CD4-positive, alpha-beta T cell (primary cell): Measurements from ENCODE around the gene UCHL1. TPM values are rescaled to one million over a fixed set of nuclear protein-coding genes. Genes with fewer than 3 reads are reported as not detected.

Source experiments
- ATAC-seq: fragments of 200-7000 bp; cut with Tn5 transposase; one replicate; pipeline ENCODE4 v1.10.0; 2022; ENCODE audit warnings: mild to moderate bottlenecking; ENCODE audit not compliant: poor library complexity
- CTCF ChIA-PET: fragments of 350-600 bp; sonication (Branson Sonifier 250); formaldehyde crosslinking; loops from one replicate; lab custom pipeline; 2021; ENCODE audit warnings: antibody characterized with exemption, inconsistent platforms; lab: Charles Lee
- POLR2A ChIA-PET: fragments of 350-600 bp; sonication (Branson Sonifier 250); formaldehyde crosslinking; loops from one replicate; lab custom pipeline; 2021; ENCODE audit warnings: antibody characterized with exemption, inconsistent platforms; lab: Charles Lee
- DNase-seq, 14 experiments: peaks; one replicate each; pipeline ENCODE4 v3.0.0-alpha.2; 2013 to 2020; ENCODE audit warnings: mixed read lengths in 2 of 14
- H3K27ac ChIP-seq, 2 donors: one replicate each; pipeline versions ENCODE4 v1.5.1 to v1.7.0; 2013; ENCODE audit warnings: low read length in 2 of 2, low read depth in 1 of 2, mild to moderate bottlenecking in 1 of 2
- H3K27me3 ChIP-seq, 2 experiments: 1 replicate in 1 of 2; 2 replicates in 1 of 2; pipeline versions ENCODE4 v1.6.1 to v1.7.0; 2013; ENCODE audit warnings: low read length in 2 of 2, control low read depth in 1 of 2, mild to moderate bottlenecking in 1 of 2, moderate library complexity in 1 of 2; ENCODE audit not compliant: insufficient read depth in 2 of 2, control insufficient read depth in 1 of 2
- H3K36me3 ChIP-seq: one replicate; pipeline ENCODE4 v1.6.1; 2013; ENCODE audit warnings: low read length, control low read depth; ENCODE audit not compliant: insufficient read depth
- H3K4me1 ChIP-seq: one replicate; pipeline ENCODE4 v1.6.1; 2013; ENCODE audit warnings: low read length, control low read depth; ENCODE audit not compliant: insufficient read depth
- H3K4me3 ChIP-seq: one replicate; pipeline ENCODE4 v1.5.1; 2013; ENCODE audit warnings: mild to moderate bottlenecking, low read length, moderate library complexity
- H3K9me3 ChIP-seq, 2 experiments: 1 replicate in 1 of 2; 2 replicates in 1 of 2; pipeline versions ENCODE4 v1.6.1 to v1.7.0; 2013; ENCODE audit warnings: low read length in 2 of 2, mild to moderate bottlenecking in 2 of 2, control low read depth in 1 of 2, moderate library complexity in 1 of 2; ENCODE audit not compliant: control insufficient read depth in 1 of 2, insufficient read depth in 1 of 2
- H3K27ac Mint-ChIP-seq: one replicate; pipeline ENCODE4 v1.8.0; 2020; ENCODE audit warnings: mixed read lengths
- H3K27me3 Mint-ChIP-seq: one replicate; pipeline ENCODE4 v1.8.0; 2021; ENCODE audit warnings: mixed read lengths
- H3K36me3 Mint-ChIP-seq: one replicate; pipeline ENCODE4 v1.8.0; 2021; ENCODE audit warnings: low read depth, mixed read lengths
- H3K4me1 Mint-ChIP-seq: one replicate; pipeline ENCODE4 v1.8.0; 2021; ENCODE audit warnings: low read depth, mixed read lengths
- H3K4me3 Mint-ChIP-seq: one replicate; pipeline ENCODE4 v1.8.0; 2020; ENCODE audit warnings: mild to moderate bottlenecking, mixed read lengths
- H3K9me3 Mint-ChIP-seq: one replicate; pipeline ENCODE4 v1.8.0; 2020; ENCODE audit warnings: mixed read lengths
- intact Hi-C, 2 experiments: fragments of 100-400 bp; cut with DNase I in 1 of 2; cut with micrococcal nuclease in 1 of 2; formaldehyde crosslinking; loops; one replicate each; pipeline versions ENCODE4 v1.15.1 to v1.9.0; 2023 to 2025; cut with DNase I, micrococcal nuclease
- total RNA-seq, 174 experiments: library from RNA in 2 of 174; stranded (reverse) in 2 of 174; gene quantifications; one replicate each; pipeline ENCODE4 v1.2.3 and lab custom pipeline; 2021 to 2026
- TF ChIP-seq, protein P1 (sequence below): fragments of 200-600 bp; IDR thresholded peaks from one replicate; pipeline ENCODE4 v1.8.0; 2022; ENCODE audit warnings: antibody characterized with exemption, mild to moderate bottlenecking

Gene UCHL1
- total RNA-seq, 2 experiments from 2014 or later: not detected

DNA sequence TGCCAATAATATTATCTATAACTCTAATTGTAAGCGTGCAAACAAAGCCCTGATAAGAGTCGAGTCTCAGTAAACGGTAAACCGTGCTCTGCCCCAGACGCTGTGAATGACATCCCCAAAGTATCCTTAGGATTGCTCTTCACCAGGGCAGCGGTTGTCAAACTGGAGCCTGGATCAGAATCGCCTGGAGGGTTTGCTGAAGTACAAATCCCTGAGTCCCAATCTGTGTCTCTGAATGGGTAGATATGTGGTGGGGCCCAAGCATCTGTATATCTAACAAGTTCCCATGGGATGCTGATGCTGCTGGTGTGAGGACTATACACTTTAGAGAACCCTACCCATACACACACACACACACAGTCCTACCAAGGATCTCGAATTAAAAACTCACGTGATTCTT is 41.6 kb upstream of the UCHL1 start:
- H3K36me3 Mint-ChIP-seq: no peaks in the 10 kb centered on the region
- Histone ChIP-seq H3K9me3 (peaks cover 0 to 12% of the 10 kb centered on the region in 2 experiments), H3K27ac (no peak overlapping the region), H3K36me3 (no peaks in the 10 kb centered on the region), H3K4me1 (peaks cover 24% of the 10 kb centered on the region), H3K4me3 (no peak overlapping the region), H3K27me3 (peaks cover 36 to 56% of the 10 kb centered on the region in 2 experiments)
- DNase-seq (no peak), ATAC-seq (no peak)
- H3K4me1 Mint-ChIP-seq: peaks cover 30% of the 10 kb centered on the region
- TF ChIP-seq, protein P1, sequence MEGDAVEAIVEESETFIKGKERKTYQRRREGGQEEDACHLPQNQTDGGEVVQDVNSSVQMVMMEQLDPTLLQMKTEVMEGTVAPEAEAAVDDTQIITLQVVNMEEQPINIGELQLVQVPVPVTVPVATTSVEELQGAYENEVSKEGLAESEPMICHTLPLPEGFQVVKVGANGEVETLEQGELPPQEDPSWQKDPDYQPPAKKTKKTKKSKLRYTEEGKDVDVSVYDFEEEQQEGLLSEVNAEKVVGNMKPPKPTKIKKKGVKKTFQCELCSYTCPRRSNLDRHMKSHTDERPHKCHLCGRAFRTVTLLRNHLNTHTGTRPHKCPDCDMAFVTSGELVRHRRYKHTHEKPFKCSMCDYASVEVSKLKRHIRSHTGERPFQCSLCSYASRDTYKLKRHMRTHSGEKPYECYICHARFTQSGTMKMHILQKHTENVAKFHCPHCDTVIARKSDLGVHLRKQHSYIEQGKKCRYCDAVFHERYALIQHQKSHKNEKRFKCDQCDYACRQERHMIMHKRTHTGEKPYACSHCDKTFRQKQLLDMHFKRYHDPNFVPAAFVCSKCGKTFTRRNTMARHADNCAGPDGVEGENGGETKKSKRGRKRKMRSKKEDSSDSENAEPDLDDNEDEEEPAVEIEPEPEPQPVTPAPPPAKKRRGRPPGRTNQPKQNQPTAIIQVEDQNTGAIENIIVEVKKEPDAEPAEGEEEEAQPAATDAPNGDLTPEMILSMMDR: no peak
- H3K27ac Mint-ChIP-seq: no peak overlapping the region
- CTCF ChIA-PET: no interaction called here
- intact Hi-C loops: loop anchor here in 1 of 2 experiments (5.0 to 10.0 kb wide), 2 partner anchors 240 to 288 kb away; no protein-coding TSS in a partner anchor
- peaks cover 80% of the 10 kb centered on the region for H3K27me3 Mint-ChIP-seq
- POLR2A ChIA-PET: no interaction called here
- peak overlapping the region; percentile 78 for H3K4me3 Mint-ChIP-seq
- no peaks in the 10 kb centered on the region for H3K9me3 Mint-ChIP-seq

DNA sequence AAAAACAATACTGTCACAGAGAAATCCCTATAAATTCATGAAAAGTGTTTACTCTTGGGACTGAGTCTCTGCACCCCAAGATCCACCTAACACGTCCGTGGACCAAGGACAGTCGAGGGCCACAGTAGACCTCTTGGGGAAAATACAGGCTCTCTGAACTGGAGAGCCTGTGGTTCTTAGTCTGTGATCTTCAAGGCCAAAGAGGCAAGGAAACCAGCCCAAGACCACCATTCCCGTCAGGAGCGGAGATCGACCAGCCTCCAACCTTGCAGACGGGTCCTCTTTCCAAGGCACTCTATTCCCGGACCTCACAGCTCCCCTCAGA is 40.8 kb upstream of the UCHL1 start:
- POLR2A ChIA-PET: no interaction called here
- Mint-ChIP-seq H3K27me3 (peaks cover 82% of the 10 kb centered on the region), H3K4me3 (peak overlapping the region; percentile 77), H3K4me1 (peaks cover 30% of the 10 kb centered on the region), H3K9me3 (no peaks in the 10 kb centered on the region), H3K27ac (no peak overlapping the region), H3K36me3 (no peaks in the 10 kb centered on the region)
- H3K27ac ChIP-seq: no peak overlapping the region
- H3K9me3 ChIP-seq: peaks cover 0 to 12% of the 10 kb centered on the region in 2 experiments
- peak overlapping the region; percentile 55 for H3K4me3 ChIP-seq
- CTCF ChIA-PET: no interaction called here
- H3K27me3 ChIP-seq: peaks cover 36 to 56% of the 10 kb centered on the region in 2 experiments
- no peaks in the 10 kb centered on the region for H3K36me3 ChIP-seq
- intact Hi-C loops: loop anchor here in 1 of 2 experiments (5.0 to 10.0 kb wide), 2 partner anchors 241 to 289 kb away; no protein-coding TSS in a partner anchor
- ATAC-seq: no peak
- DNase-seq: no peak
- peaks cover 24% of the 10 kb centered on the region for H3K4me1 ChIP-seq
- TF ChIP-seq, protein P1: no peak

DNA sequence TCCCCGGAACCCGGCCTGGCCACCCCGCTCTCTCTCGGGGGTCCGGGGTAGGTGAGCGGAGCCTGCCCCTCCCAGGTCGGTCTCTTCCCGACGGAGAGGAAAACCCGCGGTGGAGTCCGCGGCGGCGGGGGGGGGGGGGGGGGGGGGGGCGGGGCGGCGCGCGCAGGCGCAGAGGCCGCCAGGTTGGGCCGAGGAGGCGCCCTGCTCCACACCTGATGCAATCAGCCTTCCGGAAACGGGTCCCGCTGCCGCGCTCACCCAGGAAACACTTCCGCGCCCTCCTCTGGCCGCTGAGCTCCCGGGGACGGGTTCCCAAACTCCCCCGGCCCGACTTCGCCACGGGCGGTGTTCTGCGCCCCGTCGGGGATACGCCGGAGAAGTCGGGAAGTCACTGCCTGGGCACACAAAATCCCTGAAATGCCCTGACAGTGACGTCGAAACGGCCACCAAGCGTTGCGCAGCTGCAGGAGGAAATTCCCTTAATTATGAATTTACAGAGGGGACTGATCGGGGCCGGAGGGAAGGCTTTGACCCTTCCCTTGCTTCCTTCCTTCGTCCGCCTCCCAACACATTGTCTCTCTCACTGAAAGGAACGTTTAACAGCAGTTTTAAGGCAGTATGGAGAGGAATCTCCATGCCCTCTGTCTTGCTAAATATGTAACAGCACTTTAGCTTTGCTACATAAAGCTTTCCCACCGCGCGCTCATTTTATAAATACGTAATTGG is 40.3 kb upstream of the UCHL1 start:
- TF ChIP-seq, protein P1: no peak
- Mint-ChIP-seq H3K36me3 (no peaks in the 10 kb centered on the region), H3K4me3 (peak overlapping the region; percentile 89), H3K9me3 (no peaks in the 10 kb centered on the region), H3K27ac (no peak overlapping the region), H3K27me3 (peaks cover 84% of the 10 kb centered on the region), H3K4me1 (peaks cover 30% of the 10 kb centered on the region)
- H3K4me1 ChIP-seq: peaks cover 24% of the 10 kb centered on the region
- ChIA-PET POLR2A (no interaction called here), CTCF (no interaction called here)
- no peak overlapping the region for H3K27ac ChIP-seq
- peaks cover 0 to 12% of the 10 kb centered on the region in 2 experiments for H3K9me3 ChIP-seq
- DNase-seq: peak in 10 of 14 experiments; percentile 3 to 58 (median 34)
- peak; percentile 66 for ATAC-seq
- intact Hi-C loops: loop anchor here in 1 of 2 experiments (5.0 to 10.0 kb wide), 2 partner anchors 242 to 289 kb away; no protein-coding TSS in a partner anchor
- no peaks in the 10 kb centered on the region for H3K36me3 ChIP-seq
- H3K4me3 ChIP-seq: peak overlapping the region; percentile 55
- peaks cover 39 to 56% of the 10 kb centered on the region in 2 experiments for H3K27me3 ChIP-seq
